Activated CD8-positive, alpha-beta memory T cell treated with anti-CD3 and anti-CD28 coated beads for 36 hours (primary cell): Measurements from ENCODE around the gene PKIB. TPM values are rescaled to one million over a fixed set of nuclear protein-coding genes. Genes with fewer than 3 reads are reported as not detected.
"Not testable (repeated sequence)": the region's sequence is repeated elsewhere in the genome, so short reads cannot be mapped to it uniquely, and the experiment has no call there.

Experiments used
- CTCF ChIA-PET: fragments of 350-600 bp; sonication (Branson Sonifier 250); formaldehyde crosslinking; loops from one replicate; lab custom pipeline; 2021; ENCODE audit warnings: antibody characterized with exemption; lab: Charles Lee
- POLR2A ChIA-PET: fragments of 350-600 bp; sonication (Branson Sonifier 250); formaldehyde crosslinking; loops from one replicate; lab custom pipeline; 2021; ENCODE audit warnings: antibody characterized with exemption; lab: Charles Lee
- total RNA-seq, 2 experiments: library from RNA; stranded (reverse); gene quantifications; one replicate each; pipeline ENCODE4 v1.2.3, GENCODE V29; 2021

The PKIB gene
- total RNA-seq, 2 experiments from 2014 or later: not detected

DNA sequence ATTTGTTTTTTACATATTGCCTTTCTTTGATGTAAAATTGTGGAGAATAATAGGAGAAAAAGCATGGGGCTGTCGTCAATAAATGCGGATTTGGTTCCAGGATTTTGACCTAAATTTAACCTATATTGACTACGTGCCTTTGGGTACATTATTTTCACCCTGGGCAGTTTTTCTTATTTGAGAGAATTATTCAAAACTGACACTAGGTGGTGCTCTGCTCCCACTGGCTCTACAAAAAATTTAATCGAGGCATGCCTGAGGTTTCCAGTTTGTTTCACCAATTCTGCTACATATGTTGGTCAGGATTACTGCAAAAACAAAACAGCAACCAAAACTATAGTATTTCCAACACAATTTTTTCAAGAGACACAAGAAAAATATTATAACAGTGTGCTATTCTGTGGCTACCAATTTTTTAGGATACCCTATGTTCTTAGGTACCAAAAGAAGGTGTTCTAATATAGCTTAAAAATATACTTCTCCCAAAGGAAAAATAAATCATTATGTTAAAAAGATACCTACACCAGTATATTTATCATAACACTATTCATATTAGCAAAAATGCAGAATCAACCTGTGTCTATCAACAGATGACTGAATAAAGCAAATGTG, 120.7 kb downstream of the PKIB start:
- POLR2A ChIA-PET: no interaction called here
- CTCF ChIA-PET: interaction anchor here (0.7 to 0.8 kb wide), 2 partner anchors 108 to 109 kb away, joined by 3 read pairs; no protein-coding TSS in a partner anchor

DNA sequence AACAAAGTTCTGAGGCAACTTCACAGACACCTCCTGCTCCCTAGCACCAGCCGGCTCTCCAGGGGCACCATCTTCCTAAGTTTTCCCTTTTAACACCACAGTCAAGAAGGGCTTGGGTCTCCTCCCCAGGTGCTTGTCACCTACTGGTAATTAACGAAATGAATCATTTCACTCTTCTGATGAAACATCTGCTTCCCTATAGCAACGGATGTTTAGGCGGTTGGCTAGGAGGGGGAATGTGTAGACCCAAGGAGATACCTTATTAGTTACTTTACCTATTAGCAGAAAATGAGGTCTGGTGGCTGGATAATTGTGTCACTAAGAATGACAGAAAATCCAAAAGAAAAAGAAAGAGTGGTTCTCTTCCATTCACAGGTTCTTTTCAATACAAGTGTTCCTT, 123.1 kb downstream of the PKIB start:
- ChIA-PET CTCF (interaction anchor here (0.6 to 1.2 kb wide), 2 partner anchors 14 to 105 kb away, joined by 3 read pairs; no protein-coding TSS in a partner anchor), POLR2A (no interaction called here)

DNA sequence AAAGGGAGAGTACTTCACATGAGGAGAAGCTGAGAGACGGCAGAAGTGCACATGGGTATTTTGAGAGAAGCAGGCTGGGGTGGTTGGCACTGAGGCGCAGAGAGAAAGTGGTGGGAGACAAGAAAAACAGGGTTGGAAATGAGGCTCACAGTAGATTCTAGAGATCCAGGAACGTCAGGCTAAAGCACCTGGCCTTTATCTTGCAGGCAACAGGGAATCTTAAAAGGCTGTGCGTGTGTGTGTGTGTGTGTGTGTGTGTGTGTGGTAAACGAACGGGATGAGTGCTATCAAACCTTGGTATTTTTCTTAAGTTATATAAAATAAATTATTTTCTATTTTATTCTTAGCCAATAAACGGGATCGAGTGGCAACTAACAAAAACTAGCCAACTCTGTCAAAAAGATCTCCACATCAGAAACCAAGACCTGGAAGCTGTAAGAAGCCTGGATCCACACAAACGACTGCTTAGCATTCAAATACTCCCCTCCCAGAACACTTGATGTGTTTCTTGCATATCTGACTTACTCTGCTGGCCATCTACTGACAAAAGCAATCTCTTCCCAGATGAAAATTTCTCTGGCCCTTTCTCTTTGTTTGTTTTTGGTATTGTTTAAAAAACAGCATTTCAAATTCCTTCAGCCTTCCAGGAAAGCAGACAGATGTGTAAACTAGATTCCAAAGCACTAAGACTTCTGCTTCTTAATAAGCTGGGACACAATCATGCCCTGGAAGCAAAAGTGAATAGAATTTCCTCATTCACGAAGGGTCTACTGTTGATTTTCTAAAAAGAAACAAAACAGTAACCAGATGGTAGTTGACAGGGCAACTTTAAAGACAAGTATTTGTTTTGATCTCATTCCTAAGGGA, 124.6 kb downstream of the PKIB start:
- ChIA-PET POLR2A (no interaction called here), CTCF (no interaction called here)

DNA sequence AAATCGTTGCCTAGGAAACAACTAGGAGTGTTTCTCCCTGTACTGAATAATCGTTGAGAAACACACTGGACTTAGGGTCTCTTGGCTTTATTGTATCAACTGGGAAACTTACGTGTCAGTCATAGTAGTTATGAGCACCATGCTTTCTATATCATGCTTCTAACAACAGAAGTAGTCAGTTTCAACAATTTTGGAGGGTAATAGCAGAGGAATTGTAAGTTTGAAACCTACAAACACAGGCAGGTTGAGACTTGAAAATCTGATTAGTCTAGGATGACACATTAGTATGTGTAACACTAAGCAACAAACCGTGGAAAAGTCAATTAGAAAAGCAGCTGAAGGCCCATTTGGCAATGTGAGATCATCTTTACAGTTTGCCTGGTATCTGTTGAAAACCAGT, 125.4 kb downstream of the PKIB start:
- CTCF ChIA-PET: no interaction called here
- POLR2A ChIA-PET: no interaction called here

DNA sequence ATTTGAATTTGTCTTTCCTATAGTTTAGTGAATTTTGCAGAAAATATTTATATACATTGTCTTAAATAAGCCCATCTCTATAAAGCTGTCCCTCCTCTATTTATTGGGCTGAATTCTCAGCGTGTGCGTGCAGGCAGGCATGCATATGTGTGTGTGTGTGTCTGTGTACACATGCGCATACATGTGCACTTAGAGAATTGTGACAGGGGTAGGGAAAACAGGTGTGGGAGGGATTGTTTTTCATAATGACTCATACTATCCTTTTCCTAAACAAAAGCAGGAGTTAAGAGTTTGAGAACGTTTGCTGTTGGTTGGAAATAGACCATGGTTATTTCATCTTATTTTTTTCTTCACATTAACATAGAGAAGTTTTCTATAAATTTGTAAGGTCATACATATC, 126.0 kb downstream of the PKIB start:
- ChIA-PET POLR2A (no interaction called here), CTCF (no interaction called here)

DNA sequence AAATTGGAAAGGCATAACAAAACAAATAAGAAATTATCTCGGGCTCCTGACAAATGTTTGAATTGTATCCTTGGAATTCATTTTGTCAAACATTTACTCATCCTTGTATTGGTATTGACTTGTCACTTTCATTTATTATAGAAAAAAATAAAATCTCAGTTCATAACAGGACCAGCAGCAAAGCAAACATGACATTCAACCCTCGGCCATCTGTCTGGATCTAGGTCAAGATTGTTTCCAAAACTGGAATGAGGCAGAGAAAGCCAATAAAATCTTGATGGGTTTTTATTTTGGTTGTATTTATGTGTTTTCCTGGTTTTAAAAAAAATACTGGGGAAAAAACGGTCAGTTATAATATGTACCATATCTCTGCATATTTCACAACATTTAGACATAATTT, 126.4 kb downstream of the PKIB start:
- CTCF ChIA-PET: no interaction called here
- POLR2A ChIA-PET: no interaction called here

DNA sequence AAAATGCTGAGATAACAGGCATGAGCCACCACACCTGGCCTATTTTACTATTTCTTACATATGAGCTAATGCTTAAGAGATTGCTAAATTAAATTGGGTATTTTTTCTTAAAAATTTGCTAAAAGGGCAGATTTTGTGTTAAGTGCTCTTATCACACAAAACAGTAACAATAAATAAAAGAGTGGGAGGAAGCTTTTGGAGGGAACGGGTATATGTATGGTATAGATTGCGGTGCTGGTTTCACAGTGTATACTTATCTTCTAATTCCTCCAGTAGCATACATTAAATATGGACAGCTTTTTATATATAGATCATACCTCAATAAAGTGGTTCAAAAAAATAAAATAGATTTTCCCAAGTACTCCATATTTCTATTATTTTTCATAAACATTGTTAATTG, 129.9 kb downstream of the PKIB start:
- ChIA-PET CTCF (no interaction called here), POLR2A (no interaction called here)

DNA sequence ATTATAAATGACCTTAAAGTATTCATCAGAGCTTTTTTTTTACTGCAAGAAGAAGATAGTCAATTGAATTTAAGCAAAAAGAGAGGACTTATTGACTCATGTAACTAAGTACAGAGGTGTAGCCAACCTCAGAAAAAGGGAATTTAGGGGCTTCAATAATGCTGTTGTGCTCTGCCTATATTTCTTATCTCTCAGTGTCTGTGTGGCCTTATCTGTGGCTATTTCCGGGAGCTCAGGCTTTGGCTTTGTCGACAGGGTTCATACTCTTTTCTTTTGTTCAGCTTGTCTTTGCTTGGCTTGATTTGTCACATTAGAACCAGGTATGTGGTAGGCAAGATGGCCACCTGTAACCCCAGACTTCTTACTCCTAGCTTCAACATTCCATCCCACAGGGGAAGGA, 130.7 kb downstream of the PKIB start:
- POLR2A ChIA-PET: no interaction called here
- CTCF ChIA-PET: no interaction called here

DNA sequence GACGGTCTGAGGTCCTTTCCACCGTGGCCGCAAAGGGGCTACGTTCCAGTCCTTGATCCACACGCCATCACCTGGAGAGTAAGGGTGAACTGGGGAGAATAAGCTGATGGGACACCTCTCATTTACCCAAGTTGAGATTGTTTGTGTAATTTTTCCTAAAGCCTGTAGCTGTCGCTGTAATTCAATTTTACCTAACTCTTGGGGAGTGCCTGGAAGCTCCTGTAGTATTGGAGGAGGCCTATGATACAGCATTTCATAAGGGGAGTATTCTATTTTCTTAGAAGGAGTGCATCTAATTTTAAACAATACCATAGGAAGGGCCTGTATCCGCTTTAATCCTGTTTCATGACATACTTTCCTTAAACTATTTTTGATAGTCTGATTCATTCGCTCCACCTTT, 134.0 kb downstream of the PKIB start:
- POLR2A ChIA-PET: not testable (repeated sequence)

DNA sequence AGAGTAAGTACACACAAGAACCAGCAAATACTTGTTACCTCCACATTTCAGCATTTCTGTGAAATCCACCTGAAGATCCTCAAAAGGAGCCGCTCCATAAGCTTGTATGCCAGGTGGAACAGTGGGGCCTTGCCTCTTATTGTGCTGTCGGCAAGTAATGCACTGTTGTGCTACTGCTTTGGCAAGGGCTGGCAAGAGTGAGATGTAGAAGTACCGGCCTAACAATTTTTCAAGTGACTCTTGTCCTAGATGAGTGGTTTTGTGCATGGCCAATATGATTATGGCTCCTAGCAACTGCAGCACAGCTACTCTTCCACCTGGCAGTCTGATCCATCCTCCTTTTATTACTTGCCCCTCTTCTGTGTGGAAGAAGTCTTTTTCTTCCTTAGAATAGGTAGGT, 134.7 kb downstream of the PKIB start:
- CTCF ChIA-PET, POLR2A ChIA-PET: not testable (repeated sequence)

More for the DNA sequence above, 134.0 kb downstream of the PKIB start:
- CTCF ChIA-PET: not testable (repeated sequence)

DNA sequence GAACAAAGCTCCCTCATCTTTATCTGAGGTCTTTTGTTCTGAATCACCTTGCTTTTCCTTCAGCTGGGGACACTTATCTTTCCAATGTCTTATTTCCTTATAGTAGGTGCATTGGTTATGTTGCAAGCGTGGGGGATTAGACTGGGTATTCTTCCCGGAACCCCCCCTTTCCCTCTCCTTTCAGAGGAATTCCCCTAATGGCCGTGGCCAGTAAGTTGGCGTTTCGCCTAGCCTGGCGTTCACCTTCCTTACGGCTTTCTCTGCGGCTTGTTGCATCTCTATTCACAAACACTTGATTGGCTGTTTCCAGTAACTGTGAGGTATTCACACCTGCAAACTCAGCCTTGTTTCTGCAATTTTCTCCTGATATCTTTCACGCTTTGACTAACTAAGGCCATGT, 136.5 kb downstream of the PKIB start:
- CTCF ChIA-PET: no interaction called here

DNA sequence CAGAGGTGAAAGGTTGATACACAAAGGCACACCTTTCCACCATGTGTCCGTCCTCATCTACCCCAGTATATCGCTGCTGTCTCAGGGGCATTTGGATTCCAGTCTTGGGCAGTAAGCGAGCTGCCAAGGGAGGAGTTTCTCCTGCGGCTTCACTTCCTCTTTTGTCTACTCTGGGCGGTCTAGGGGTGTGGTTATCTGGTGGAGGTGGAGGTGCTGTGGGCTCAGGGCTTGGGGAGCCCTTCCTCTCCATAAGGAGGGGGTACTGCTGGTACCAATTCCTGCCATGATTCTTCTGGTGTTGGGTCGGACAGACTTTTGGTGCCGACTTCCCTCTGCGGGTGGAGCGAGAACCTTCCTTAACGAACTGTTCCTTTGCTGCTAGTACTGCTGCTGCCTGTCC, 137.4 kb downstream of the PKIB start:
- ChIA-PET CTCF (no interaction called here), POLR2A (no interaction called here)

More for the DNA sequence above, 136.5 kb downstream of the PKIB start:
- POLR2A ChIA-PET: no interaction called here

DNA sequence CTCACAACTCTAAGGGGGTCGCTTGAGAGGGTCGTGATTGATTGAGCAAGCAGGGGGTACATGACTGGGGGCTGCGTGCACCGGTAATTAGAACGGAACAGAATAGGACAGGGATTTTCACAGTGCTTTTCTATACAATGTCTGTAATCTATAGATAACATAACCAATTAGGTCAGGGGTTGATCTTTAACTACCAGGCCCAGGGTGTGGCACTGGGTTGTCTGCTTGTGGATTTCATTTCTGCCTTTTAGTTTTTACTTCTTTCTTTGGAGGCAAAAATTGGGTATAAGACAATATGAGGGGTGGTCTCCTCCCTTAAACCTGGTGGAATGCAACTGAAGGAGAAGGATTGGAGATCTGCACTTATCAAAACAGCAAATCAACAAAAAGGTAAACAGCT, 138.7 kb downstream of the PKIB start:
- POLR2A ChIA-PET, CTCF ChIA-PET: not testable (repeated sequence)

DNA sequence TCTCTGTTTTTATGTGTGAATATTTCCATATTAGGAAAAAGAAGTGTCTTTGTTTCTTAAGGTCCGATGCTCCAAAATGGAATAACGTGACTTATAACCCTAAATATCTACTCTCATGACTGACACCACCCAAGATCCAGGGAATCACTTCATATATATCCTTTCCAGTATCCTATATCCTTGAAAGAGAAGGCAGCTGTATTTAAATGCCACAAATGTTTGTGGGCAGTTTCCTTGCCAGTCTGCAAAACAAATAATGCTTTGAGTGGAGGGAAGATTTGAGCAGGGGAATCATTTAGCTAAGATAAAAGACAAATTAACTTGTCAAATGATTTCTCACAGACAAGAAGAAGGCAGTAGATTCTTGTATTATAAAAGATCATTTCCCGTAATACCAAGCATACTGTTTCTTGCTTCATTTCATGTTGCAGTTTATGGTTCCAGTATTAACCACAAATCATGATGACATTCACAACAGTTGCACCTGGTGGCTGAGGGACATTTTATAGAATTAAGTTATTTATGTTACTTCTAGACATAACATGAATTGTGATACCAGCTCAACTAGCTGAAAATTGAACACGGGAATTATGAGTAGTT, 139.3 kb downstream of the PKIB start:
- POLR2A ChIA-PET: no interaction called here
- CTCF ChIA-PET: no interaction called here

DNA sequence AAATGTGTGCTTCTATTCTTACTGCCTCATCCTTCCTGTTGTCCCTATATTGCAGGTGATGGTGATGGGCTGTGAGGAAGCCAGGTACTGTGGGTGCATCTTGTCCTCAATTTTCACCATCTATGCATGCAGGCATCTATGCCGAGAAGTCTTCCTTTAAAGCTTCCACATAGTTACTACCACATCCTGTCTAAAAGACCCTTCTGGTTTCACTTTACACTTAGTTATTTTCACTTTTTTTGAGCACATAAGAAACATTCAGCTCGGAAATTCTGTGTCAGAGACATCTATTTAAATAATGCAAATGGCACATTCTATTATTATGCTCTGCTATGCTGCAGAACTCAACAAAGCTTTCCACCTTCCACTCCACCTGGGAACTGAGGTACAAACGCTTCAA, 141.1 kb downstream of the PKIB start:
- ChIA-PET POLR2A (no interaction called here), CTCF (no interaction called here)

DNA sequence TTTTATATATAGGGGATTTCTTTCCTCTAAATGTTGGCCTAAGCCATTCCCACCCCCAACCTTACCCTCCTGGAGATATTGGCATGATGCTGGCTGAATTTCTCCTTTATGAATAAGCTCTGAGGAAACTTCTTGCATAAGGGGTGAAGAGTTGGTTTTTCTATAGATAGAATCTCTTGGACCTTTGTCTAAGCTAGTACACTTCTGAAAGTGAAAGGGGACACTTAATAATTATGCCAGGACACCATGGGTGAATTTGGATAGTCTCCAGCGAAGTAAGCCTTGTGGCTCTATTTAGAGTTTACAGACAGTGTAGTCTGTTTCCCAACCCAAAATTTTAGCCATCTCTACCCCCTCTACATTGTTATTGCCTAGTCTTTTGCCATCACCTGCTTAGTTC, 142.3 kb downstream of the PKIB start:
- ChIA-PET CTCF (no interaction called here), POLR2A (no interaction called here)

DNA sequence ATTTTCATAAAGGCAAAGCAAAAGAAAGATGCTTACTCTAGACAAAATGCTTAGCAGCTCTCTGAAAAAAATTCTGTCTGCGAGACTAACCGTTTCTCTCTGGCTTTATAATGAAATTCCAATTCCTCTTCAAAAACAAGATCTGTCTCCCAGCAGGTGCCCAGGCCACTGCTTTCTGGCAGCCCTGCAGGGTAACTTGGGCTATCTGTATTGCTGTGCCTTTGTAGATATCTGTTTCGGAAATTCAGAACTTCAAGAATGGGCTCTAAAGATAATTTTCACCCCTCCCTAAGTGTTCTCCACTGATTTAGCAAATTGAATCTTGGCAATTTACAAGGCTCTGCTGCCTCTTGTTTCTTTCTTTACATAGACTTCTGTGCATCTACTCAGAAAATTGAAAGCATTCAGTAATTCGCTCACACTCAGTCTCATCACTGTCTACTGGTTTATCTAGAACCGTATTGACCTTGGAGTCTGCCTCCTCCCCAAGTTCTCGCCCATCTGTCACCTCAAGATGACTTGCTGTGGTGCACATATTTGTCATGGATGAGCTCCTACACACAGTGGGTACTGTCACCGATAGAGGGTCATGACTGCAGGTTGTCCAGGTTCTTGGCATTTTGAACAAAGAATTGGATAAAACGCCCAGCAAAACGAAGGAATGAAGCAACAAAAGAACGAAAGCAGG, 142.9 kb downstream of the PKIB start:
- POLR2A ChIA-PET: no interaction called here
- CTCF ChIA-PET: no interaction called here

DNA sequence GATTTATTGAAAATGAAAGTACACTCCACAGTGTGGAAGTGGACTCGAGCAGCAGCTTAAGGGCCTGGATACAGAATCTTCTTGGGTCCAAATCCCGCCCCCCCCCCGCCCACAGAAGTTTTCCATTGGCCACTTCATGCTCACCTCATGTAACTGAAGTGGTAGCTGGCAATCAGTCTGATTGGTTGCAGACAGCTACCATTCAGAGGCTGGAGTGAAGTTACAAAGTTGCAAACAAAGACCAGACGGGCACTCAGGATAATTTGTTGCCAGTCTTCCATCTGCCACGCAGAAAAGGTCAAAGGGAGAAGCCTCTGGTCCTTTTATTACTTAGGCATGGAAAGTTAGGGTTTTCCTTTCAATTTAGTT, 143.5 kb downstream of the PKIB start:
- ChIA-PET POLR2A (no interaction called here), CTCF (no interaction called here)

DNA sequence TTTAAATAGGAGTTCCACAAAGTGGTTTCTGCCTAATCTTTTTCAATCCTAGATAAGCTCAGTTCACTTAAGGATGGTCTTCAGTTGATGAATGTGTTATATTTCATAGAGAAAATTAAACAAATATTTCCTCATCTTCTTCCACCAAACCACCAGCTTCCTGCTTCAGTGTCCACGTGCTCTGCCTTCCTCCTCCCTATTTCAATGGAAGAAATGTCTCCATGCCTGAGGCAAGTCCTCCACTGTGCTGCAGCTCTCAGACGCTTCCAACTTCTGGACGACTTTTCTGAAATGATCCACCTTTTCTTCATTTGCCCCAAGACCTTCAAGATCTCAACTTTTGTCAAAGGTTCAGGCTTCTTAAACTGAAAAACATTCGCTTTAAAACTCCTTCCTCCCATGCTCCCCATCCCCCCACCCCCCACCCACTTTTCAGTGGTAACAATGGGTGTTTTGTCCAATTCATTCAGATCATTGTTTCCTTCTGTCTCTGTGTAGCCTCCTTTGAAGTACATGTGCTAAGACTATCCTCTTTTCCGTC, 144.1 kb downstream of the PKIB start:
- POLR2A ChIA-PET: no interaction called here
- CTCF ChIA-PET: no interaction called here

DNA sequence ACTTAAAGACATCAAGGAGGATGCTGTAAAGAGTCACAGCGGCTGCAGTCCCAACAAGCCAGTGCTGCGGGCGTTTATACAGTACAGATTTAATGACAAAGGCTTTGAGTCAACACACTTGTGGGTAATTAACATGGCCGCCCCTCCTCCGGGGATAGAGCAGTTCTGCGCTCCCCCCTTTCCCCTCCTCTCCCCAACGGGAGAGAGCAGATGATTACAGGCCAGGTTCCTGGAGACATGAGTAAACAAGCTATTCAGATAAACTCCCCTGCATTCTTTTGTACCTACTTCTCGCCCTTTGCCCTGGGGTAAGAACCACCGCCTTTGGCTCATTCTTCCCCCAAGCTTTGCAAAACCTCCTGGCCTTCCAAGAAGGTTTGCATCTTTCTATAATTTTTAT, 145.7 kb downstream of the PKIB start:
- POLR2A ChIA-PET: no interaction called here

More for the DNA sequence above, 145.7 kb downstream of the PKIB start:
- CTCF ChIA-PET: no interaction called here
